B cell (primary cell): ENCODE results near the gene JPT1. TPM values are rescaled to one million over a fixed set of nuclear protein-coding genes. Genes with fewer than 3 reads are reported as not detected.
"Not testable (repeated sequence)": the region's sequence is repeated elsewhere in the genome, so short reads cannot be mapped to it uniquely, and the experiment has no call there.

Experiments
- ATAC-seq: fragments of 200-7000 bp; cut with Tn5 transposase; one replicate; pipeline ENCODE4 v1.10.0; 2021; ENCODE audit warnings: low read depth, mild to moderate bottlenecking, moderate number of reproducible peaks, moderate library complexity
- CTCF ChIA-PET: fragments of 350-600 bp; sonication (Branson Sonifier 250); formaldehyde crosslinking; loops from one replicate; lab custom pipeline; 2021; ENCODE audit warnings: antibody characterized with exemption, inconsistent platforms; lab: Charles Lee
- POLR2A ChIA-PET: fragments of 350-600 bp; sonication (Branson Sonifier 250); formaldehyde crosslinking; loops from one replicate; lab custom pipeline; 2021; ENCODE audit warnings: antibody characterized with exemption; lab: Charles Lee
- DNase-seq: peaks from one replicate; pipeline ENCODE4 v3.0.0; 2013
- H2AFZ ChIP-seq: 2 replicates; pipeline ENCODE4 v1.6.1; 2012; ENCODE audit warnings: mild to moderate bottlenecking, low read depth, low read length; ENCODE audit not compliant: insufficient read depth, poor library complexity, severe bottlenecking
- H3K27ac ChIP-seq, 2 donors: 1 replicate in 1 of 2; 2 replicates in 1 of 2; pipeline ENCODE4 v1.5.1; 2012 to 2013; ENCODE audit warnings: low read length in 2 of 2, mild to moderate bottlenecking in 2 of 2, moderate library complexity in 1 of 2
- H3K27me3 ChIP-seq, 4 experiments: fragments of 200-600 bp in 1 of 4; sonication (generic) in 1 of 4; replicated peaks in 1 of 4; 1 replicate in 2 of 4; 2 replicates in 2 of 4; pipeline versions ENCODE4 v1.6.1 to v1.7.0; 2013 to 2016; ENCODE audit warnings: low read length in 3 of 4, mild to moderate bottlenecking in 2 of 4, mixed read lengths in 1 of 4, moderate library complexity in 1 of 4; ENCODE audit not compliant: insufficient read depth in 4 of 4, control insufficient read depth in 3 of 4; ENCODE audit errors: control extremely low read depth in 1 of 4
- H3K36me3 ChIP-seq, 2 experiments: replicated peaks in 1 of 2; 1 replicate in 1 of 2; 2 replicates in 1 of 2; pipeline versions ENCODE4 v1.6.1 to v1.7.1; 2013; ENCODE audit warnings: low read length in 1 of 2; ENCODE audit not compliant: insufficient read depth in 2 of 2, control insufficient read depth in 1 of 2; ENCODE audit errors: control extremely low read depth in 1 of 2, extremely low read depth in 1 of 2
- H3K4me1 ChIP-seq, 2 donors: fragments of 200-600 bp in 1 of 2; sonication (generic) in 1 of 2; 1 replicate in 1 of 2; 2 replicates in 1 of 2; pipeline versions ENCODE4 v1.5.1 to v1.6.1; 2013 to 2017; ENCODE audit warnings: low read length in 2 of 2; ENCODE audit not compliant: control insufficient read depth in 2 of 2, insufficient read depth in 2 of 2
- H3K4me2 ChIP-seq: replicated peaks from 2 replicates; pipeline ENCODE3; 2012; ENCODE audit warnings: mild to moderate bottlenecking, low read depth, low read length; ENCODE audit not compliant: poor library complexity, severe bottlenecking
- H3K4me3 ChIP-seq, 5 experiments: fragments of 200-600 bp in 1 of 5; sonication (generic) in 1 of 5; 1 replicate in 3 of 5; 2 replicates in 2 of 5; pipeline versions ENCODE4 v1.5.1 to v1.7.0; 2011 to 2016; ENCODE audit warnings: low read length in 4 of 5, mild to moderate bottlenecking in 4 of 5, low read depth in 2 of 5, control low read depth in 1 of 5, moderate library complexity in 1 of 5; ENCODE audit not compliant: insufficient read depth in 1 of 5; ENCODE audit errors: control extremely low read depth in 1 of 5, extremely low read depth in 1 of 5
- H3K79me2 ChIP-seq: fragments of 200-600 bp; sonication (generic); one replicate; pipeline ENCODE4 v1.6.0; 2016; ENCODE audit warnings: low read length; ENCODE audit not compliant: control insufficient read depth, insufficient read depth
- H3K9ac ChIP-seq: fragments of 200-600 bp; sonication (generic); 2 replicates; pipeline ENCODE4 v1.6.1; 2017; ENCODE audit warnings: mild to moderate bottlenecking, low read length, moderate library complexity
- H3K9me3 ChIP-seq, 3 donors: one replicate each; pipeline versions ENCODE4 v1.6.1 to v1.7.1; 2013; ENCODE audit warnings: low read length in 2 of 3; ENCODE audit not compliant: control insufficient read depth in 2 of 3, insufficient read depth in 1 of 3; ENCODE audit errors: control extremely low read depth in 1 of 3
- H4K20me1 ChIP-seq: 2 replicates; pipeline ENCODE4 v1.6.0; 2012; ENCODE audit warnings: mild to moderate bottlenecking, low read length; ENCODE audit not compliant: insufficient read depth, control insufficient read depth, poor library complexity, severe bottlenecking
- H3K27ac Mint-ChIP-seq: one replicate; pipeline ENCODE4 v1.8.0; 2021; ENCODE audit warnings: mixed read lengths
- H3K27me3 Mint-ChIP-seq: one replicate; pipeline ENCODE4 v1.8.0; 2021; ENCODE audit warnings: mixed read lengths
- H3K4me1 Mint-ChIP-seq: one replicate; pipeline ENCODE4 v1.8.0; 2021; ENCODE audit warnings: mixed read lengths
- H3K4me3 Mint-ChIP-seq: one replicate; pipeline ENCODE4 v1.8.0; 2021; ENCODE audit warnings: mixed read lengths
- H3K9me3 Mint-ChIP-seq: one replicate; pipeline ENCODE4 v1.8.0; 2022; ENCODE audit warnings: mixed read lengths; ENCODE audit not compliant: insufficient read depth
- CTCF ChIP-seq: fragments of 200-600 bp; IDR thresholded peaks from one replicate; pipeline ENCODE4 v1.8.0; 2022; ENCODE audit warnings: antibody characterized with exemption, mild to moderate bottlenecking
- EZH2 ChIP-seq: IDR thresholded peaks from 2 replicates; pipeline ENCODE4 v1.6.1; 2012; ENCODE audit warnings: borderline replicate concordance, low read depth, mild to moderate bottlenecking, moderate library complexity, low read length; ENCODE audit not compliant: insufficient read depth, poor library complexity, severe bottlenecking
- WGBS: methylation state at CpG from one replicate; pipeline ENCODE4 v1.1.5; 2013; ENCODE audit warnings: missing lambda C conversion rate; ENCODE audit not compliant: insufficient coverage; 5-methylcytosine and 5-hydroxymethylcytosine counted together
- intact Hi-C: fragments of 100-400 bp; cut with micrococcal nuclease; formaldehyde crosslinking; loops from one replicate; pipeline ENCODE4 v1.10.0; 2022
- polyA plus RNA-seq: library from polyadenylated mRNA; depleted of rRNA; stranded (reverse); fragments of >200 nt; gene quantifications from 2 replicates; pipeline ENCODE4 v1.2.3, GENCODE V29; 2012
- total RNA-seq, 2 donors: library from RNA; stranded (reverse); fragments of 120-200 nt in 1 of 2; gene quantifications; 1 replicate in 1 of 2; 2 replicates in 1 of 2; pipeline versions ENCODE4 v1.2.3 to v1.2.4, GENCODE V29; 2013 to 2022

Gene JPT1
- total and polyA plus RNA-seq, 2 donors (not counting 1 experiment from before 2014, with no cell fraction given) = 34.8 to 37.6 TPM

GRCh38 chr17:75159196-75160031, 5.1 kb upstream of the JPT1 start:
- Mint-ChIP-seq H3K4me1 (peaks cover 8% of the 10 kb centered on the region), H3K27ac (no peak overlapping the region), H3K9me3 (no peaks in the 10 kb centered on the region), H3K27me3 (no peaks in the 10 kb centered on the region), H3K4me3 (no peak overlapping the region)
- H2AFZ ChIP-seq = no peak overlapping the region
- intact Hi-C loops = no loop called here
- H4K20me1 ChIP-seq = no peaks in the 10 kb centered on the region
- ChIA-PET POLR2A (interaction anchor here (0.8 kb wide), 1 partner anchor 28 kb away, joined by 3 read pairs; the partner anchor contains the start of gene NT5C), CTCF (interaction anchor here (0.7 to 0.9 kb wide), 4 partner anchors 11 to 45 kb away, joined by 3 to 4 read pairs (median 4); no protein-coding TSS in a partner anchor)
- no peaks in the 10 kb centered on the region for H3K27me3 ChIP-seq
- no peaks in the 10 kb centered on the region for H3K9me3 ChIP-seq
- ATAC-seq (no peak), DNase-seq (no peak)
- H3K4me1 ChIP-seq = peaks cover 6 to 14% of the 10 kb centered on the region in 2 donors
- WGBS = 80% methylated on average over 1 of the region's 4 CpGs
- H3K4me2 ChIP-seq = no peak overlapping the region
- H3K79me2 ChIP-seq = peaks cover 4% of the 10 kb centered on the region
- no peak overlapping the region for H3K27ac ChIP-seq
- TF ChIP-seq EZH2 (no peak), CTCF (no peak)
- H3K9ac ChIP-seq = no peak overlapping the region
- no peaks in the 10 kb centered on the region for H3K36me3 ChIP-seq
- no peak overlapping the region for H3K4me3 ChIP-seq

GRCh38 chr17:75158480-75158879, 4.2 kb upstream of the JPT1 start:
- H3K4me1 Mint-ChIP-seq = peaks cover 11% of the 10 kb centered on the region
- H3K4me3 Mint-ChIP-seq, H4K20me1 ChIP-seq, H3K27me3 Mint-ChIP-seq, intact Hi-C loops, H3K4me3 ChIP-seq, H3K9me3 Mint-ChIP-seq, H3K27me3 ChIP-seq, H3K4me2 ChIP-seq, H2AFZ ChIP-seq, ATAC-seq, H3K9ac ChIP-seq, H3K36me3 ChIP-seq, H3K9me3 ChIP-seq, H3K27ac Mint-ChIP-seq, H3K27ac ChIP-seq, DNase-seq: not testable (repeated sequence)
- peaks cover 12% of the 10 kb centered on the region for H3K79me2 ChIP-seq
- ChIA-PET POLR2A (interaction anchor here (0.6 to 0.8 kb wide), 2 partner anchors 19 to 27 kb away, joined by 3 to 15 read pairs; partner anchors contain the start of gene NT5C), CTCF (interaction anchor here (0.8 to 1.1 kb wide), 3 partner anchors 10 to 44 kb away, joined by 3 to 4 read pairs (median 3); no protein-coding TSS in a partner anchor)
- 99% methylated on average over 6 of the region's 8 CpGs for WGBS
- peaks cover 6 to 18% of the 10 kb centered on the region in 2 donors for H3K4me1 ChIP-seq
